K562 (cell line): ENCODE data around the gene ZNF441. TPM values are rescaled to one million over a fixed set of nuclear protein-coding genes. Genes with fewer than 3 reads are reported as not detected.

Experiments used
- BDP1 ChIP-seq: IDR thresholded peaks from 3 replicates; pipeline ENCODE4 v1.6.1; 2011; ENCODE audit not compliant: insufficient read length, insufficient read depth
- BHLHE40 ChIP-seq: IDR thresholded peaks from 2 replicates; pipeline ENCODE4 v1.6.1; 2011; ENCODE audit warnings: low read length, improper control_type of control experiment
- DPF2 ChIP-seq: fragments of 450-650 bp; IDR thresholded peaks from 2 replicates; pipeline ENCODE4 v1.6.1; 2016
- EGR1 ChIP-seq: fragments of 450-650 bp; conservative IDR thresholded peaks from 2 replicates; pipeline ENCODE4 v1.6.1; 2017; ENCODE audit warnings: mild to moderate bottlenecking
- EP400 ChIP-seq: fragments of 450-650 bp; IDR thresholded peaks from 2 replicates; pipeline ENCODE4 v1.6.1; 2017; ENCODE audit warnings: antibody characterized with exemption, mild to moderate bottlenecking, moderate library complexity
- FOXO4 ChIP-seq: fragments of 450-650 bp; formaldehyde crosslinking; IDR thresholded peaks from 2 replicates; pipeline ENCODE4 v1.4.0; 2020; ENCODE audit warnings: mild to moderate bottlenecking, moderate library complexity
- HCFC1 ChIP-seq: IDR thresholded peaks from 2 replicates; pipeline ENCODE4 v1.6.1; 2012; ENCODE audit warnings: low read depth, low read length, improper control_type of control experiment
- JUND ChIP-seq, 2 experiments: IDR thresholded peaks; 2 replicates in 1 of 2; 3 replicates in 1 of 2; pipeline ENCODE4 v1.6.1; 2011; ENCODE audit warnings: borderline replicate concordance in 2 of 2, low read depth in 2 of 2, low read length in 2 of 2, improper control_type of control experiment in 1 of 2, missing biosample characterization in 1 of 2, missing genetic modification characterization in 1 of 2, missing genetic modification reagents in 1 of 2
- KAT8 ChIP-seq: fragments of 450-650 bp; IDR thresholded peaks from 2 replicates; pipeline ENCODE4 v1.6.1; 2016; ENCODE audit warnings: low read depth, mild to moderate bottlenecking
- KDM5B ChIP-seq: fragments of 200-600 bp; sonication (generic); IDR thresholded peaks from 2 replicates; pipeline ENCODE4 v1.6.1; 2012; ENCODE audit warnings: low read depth, mild to moderate bottlenecking, moderate library complexity, low read length, control low read depth, inconsistent platforms; ENCODE audit not compliant: insufficient replicate concordance
- MAFG ChIP-seq: fragments of 450-650 bp; conservative IDR thresholded peaks from 2 replicates; pipeline ENCODE4 v1.6.1; 2016; ENCODE audit warnings: missing genetic modification characterization, missing compliant biosample characterization
- MAZ ChIP-seq, 2 experiments: fragments of 450-650 bp in 1 of 2; sonication (generic) in 1 of 2; formaldehyde crosslinking; IDR thresholded peaks in 1 of 2; conservative IDR thresholded peaks in 1 of 2; 2 replicates each; pipeline versions ENCODE4 v1.4.0 to v1.5.0; 2020; ENCODE audit warnings: mild to moderate bottlenecking in 1 of 2, missing genetic modification reagents in 1 of 2
- MYNN ChIP-seq, 2 experiments: sonication (generic); formaldehyde crosslinking in 1 of 2; IDR thresholded peaks; 2 replicates each; pipeline versions ENCODE4 v1.5.0 to v1.6.1; 2016 to 2020; ENCODE audit warnings: antibody characterized with exemption in 1 of 2, missing genetic modification reagents in 1 of 2
- NCOA1 ChIP-seq: fragments of 450-650 bp; IDR thresholded peaks from 2 replicates; pipeline ENCODE4 v1.6.1; 2016; ENCODE audit warnings: low read depth
- NUFIP1 ChIP-seq: fragments of 450-650 bp; IDR thresholded peaks from 2 replicates; pipeline ENCODE4 v1.6.1; 2018; ENCODE audit not compliant: partially characterized antibody
- POLR2AphosphoS2 ChIP-seq: IDR thresholded peaks from 2 replicates; pipeline ENCODE4 v1.6.1; 2012; ENCODE audit warnings: low read length, improper control_type of control experiment
- POLR2AphosphoS5 ChIP-seq: IDR thresholded peaks from 2 replicates; pipeline ENCODE4 v1.6.1; 2011; ENCODE audit warnings: mild to moderate bottlenecking, low read depth, low read length, moderate library complexity; ENCODE audit not compliant: control insufficient read depth, insufficient read depth
- POLR2G ChIP-seq: fragments of 200-400 bp; formaldehyde crosslinking; IDR thresholded peaks from 2 replicates; pipeline ENCODE4 v1.6.1; 2017; ENCODE audit warnings: low read depth, mild to moderate bottlenecking, antibody characterized with exemption, low read length, moderate library complexity
- PRPF4 ChIP-seq: fragments of 200-400 bp; formaldehyde crosslinking; IDR thresholded peaks from one replicate; pipeline ENCODE4 v1.6.1; 2017; ENCODE audit warnings: low read length, low read depth, mild to moderate bottlenecking; ENCODE audit not compliant: insufficient read depth, poor library complexity, severe bottlenecking
- RAD21 ChIP-seq, 2 experiments: fragments of 250-450 bp in 1 of 2; fragments of 450-650 bp in 1 of 2; sonication (Bioruptor Pico) in 1 of 2; formaldehyde crosslinking in 1 of 2; IDR thresholded peaks in 1 of 2; conservative IDR thresholded peaks in 1 of 2; 2 replicates each; pipeline versions ENCODE4 v1.4.0 to v1.8.0; 2020 to 2022; ENCODE audit warnings: mild to moderate bottlenecking in 2 of 2, moderate library complexity in 1 of 2
- RBM34 ChIP-seq: fragments of 200-400 bp; formaldehyde crosslinking; IDR thresholded peaks from 2 replicates; pipeline ENCODE4 v1.6.1; 2018; ENCODE audit warnings: low read length, borderline replicate concordance; ENCODE audit not compliant: insufficient read depth
- SUPT5H ChIP-seq: fragments of 450-650 bp; IDR thresholded peaks from 2 replicates; pipeline ENCODE4 v1.6.1; 2016
- TEAD4 ChIP-seq, 2 experiments: sonication (generic) in 1 of 2; formaldehyde crosslinking in 1 of 2; IDR thresholded peaks; 2 replicates each; pipeline versions ENCODE4 v1.6.1 to v1.8.0; 2012 to 2022; ENCODE audit warnings: borderline replicate concordance in 1 of 2, inconsistent platforms in 1 of 2, low read length in 1 of 2, mild to moderate bottlenecking in 1 of 2, missing genetic modification reagents in 1 of 2
- ZFP36 ChIP-seq: fragments of 150-350 bp; IDR thresholded peaks from 2 replicates; pipeline ENCODE4 v1.6.1; 2018; ENCODE audit warnings: low read length, low read depth; ENCODE audit not compliant: partially characterized antibody
- ZFX ChIP-seq: sonication (generic); formaldehyde crosslinking; IDR thresholded peaks from 2 replicates; pipeline ENCODE4 v1.8.0; 2022; ENCODE audit warnings: mild to moderate bottlenecking, missing genetic modification reagents, moderate library complexity
- ZNF184 ChIP-seq: sonication (generic); formaldehyde crosslinking; IDR thresholded peaks from 2 replicates; pipeline ENCODE4 v1.5.0; 2020; ENCODE audit warnings: missing genetic modification reagents
- ZNF583 ChIP-seq: fragments of 250-450 bp; sonication (Bioruptor Pico); IDR thresholded peaks from 2 replicates; pipeline ENCODE4 v1.4.0; 2020
- ZNF76 ChIP-seq: fragments of 250-450 bp; sonication (Bioruptor Pico); IDR thresholded peaks from 2 replicates; pipeline ENCODE4 v1.4.0; 2020; ENCODE audit warnings: mild to moderate bottlenecking, moderate library complexity, borderline replicate concordance
- polyA plus RNA-seq, 8 experiments: library from polyadenylated mRNA; depleted of rRNA in 4 of 8; stranded (reverse) in 5 of 8; unstranded in 3 of 8; fragments of >200 nt; fragmentation: Nextera tagmentation in 2 of 8; fragmentation: Illumina TruSeq in 1 of 8; extraction: Ambion mirVana in 2 of 8; extraction: Trizol in 1 of 8; gene quantifications; 2 replicates each; pipeline versions ENCODE4 v1.2.1 to v1.2.3, GENCODE V29; 2011 to 2014; ENCODE audit warnings: inconsistent platforms in 1 of 8, missing spikeins in 1 of 8
- total RNA-seq, 7 experiments: library from RNA; depleted of rRNA in 6 of 7; stranded (reverse); fragments of >200 nt in 6 of 7; fragmentation: Illumina TruSeq in 2 of 7; extraction: Trizol in 2 of 7; gene quantifications; 2 replicates each; pipeline versions ENCODE4 v1.2.1 to v1.2.3, GENCODE V29; 2011 to 2021; ENCODE audit warnings: low replicate concordance in 1 of 7

The ZNF441 gene
- total and polyA plus RNA-seq, 9 of the 15 experiments (the other 6 are each of a cell fraction or from before 2014, with no cell fraction given): 1.9 to 14.0 (median 7.8) TPM

DNA sequence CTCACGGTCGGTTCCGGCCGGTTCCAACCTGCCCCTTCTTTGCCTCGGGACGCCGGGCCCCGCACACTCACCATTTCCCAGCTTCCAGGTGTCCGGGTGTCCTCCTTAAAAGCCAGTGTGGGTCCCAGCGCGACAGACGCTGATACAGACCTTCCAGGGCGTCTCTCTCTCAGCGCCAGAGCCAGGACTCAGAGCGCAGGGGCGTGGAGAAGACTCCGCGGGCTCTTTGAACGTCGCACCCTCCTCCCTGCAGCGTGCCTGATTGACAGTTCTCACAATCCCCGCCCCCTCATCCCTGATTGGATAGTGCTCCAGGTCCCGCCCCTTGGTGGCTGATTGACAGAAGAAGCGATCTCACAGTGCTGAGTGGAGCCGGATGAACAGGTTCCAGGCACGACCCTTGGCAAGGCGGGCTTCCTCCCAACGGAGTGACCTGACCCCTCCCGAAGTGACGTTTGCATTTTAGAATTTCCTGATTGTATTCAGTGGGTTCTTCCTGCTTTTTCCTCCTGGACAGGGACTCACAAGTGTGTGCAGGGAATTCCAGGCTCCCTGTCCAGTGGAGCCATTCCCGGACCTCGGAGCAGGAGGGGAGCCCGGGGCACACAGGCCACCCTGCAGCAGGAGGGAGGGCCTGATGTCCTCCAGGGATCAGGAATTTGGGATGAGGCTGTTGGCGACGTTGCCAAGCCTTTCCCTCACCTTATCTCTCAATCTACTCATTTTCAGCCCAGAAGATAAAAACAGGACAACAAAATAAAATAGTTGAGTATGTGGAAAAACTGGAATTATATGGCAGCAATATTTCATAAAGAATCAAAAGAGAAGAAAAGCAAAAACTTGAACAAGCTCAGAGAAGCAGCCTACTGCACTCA lies 27.8 kb upstream of the ZNF441 start, which contains the start of gene ZNF823 (continued):
- TF ChIP-seq KDM5B: peak; percentile 78
- peak in 1 of 2 experiments; percentile 52; a peak in 1 of 4 replicates for TF ChIP-seq MAZ (CRISPR knock-in tag; conservative IDR thresholded peaks at IDR 0.05 in 1 of 2, IDR thresholded peaks at IDR 0.05 in 1 of 2)
- no peak for TF ChIP-seq PRPF4
- no peak for TF ChIP-seq TEAD4 (IDR thresholded peaks at IDR 0.05; ENCODE audit: low read length)
- no peak for TF ChIP-seq TEAD4 (CRISPR knock-in tag; IDR thresholded peaks at IDR 0.05; ENCODE audit: borderline replicate concordance)
- peak; percentile 78 for TF ChIP-seq ZFX
- TF ChIP-seq FOXO4 (CRISPR knock-in tag): no peak
- TF ChIP-seq NCOA1: no peak
- TF ChIP-seq JUND (IDR thresholded peaks at IDR 0.05; ENCODE audit: borderline replicate concordance, low read depth, low read length): peak; percentile 52
- TF ChIP-seq JUND (tag; IDR thresholded peaks at IDR 0.05; ENCODE audit: borderline replicate concordance, low read depth, low read length): no peak
- TF ChIP-seq MAFG (tag): no peak
- TF ChIP-seq ZNF76 (CRISPR knock-in tag): no peak
- TF ChIP-seq POLR2AphosphoS2: no peak
- TF ChIP-seq HCFC1: peak; percentile 63
- peak; percentile 73; the same call in 1 of the 2 replicates for TF ChIP-seq SUPT5H
- TF ChIP-seq BDP1: no peak
- peak; percentile 87 for TF ChIP-seq POLR2G
- peak; percentile 29; the same call in 1 of the 2 replicates for TF ChIP-seq DPF2
- no peak for TF ChIP-seq RAD21 (CRISPR knock-in tag; conservative IDR thresholded peaks at IDR 0.05 in 1 of 2, IDR thresholded peaks at IDR 0.05 in 1 of 2)
- TF ChIP-seq ZFP36: no peak
- TF ChIP-seq POLR2AphosphoS5: peak; percentile 63
- peak; percentile 53 for TF ChIP-seq EGR1
- TF ChIP-seq ZNF583 (CRISPR knock-in tag): no peak
- TF ChIP-seq RBM34: no peak
- peak; percentile 36 for TF ChIP-seq EP400
- no peak for TF ChIP-seq MYNN (IDR thresholded peaks at IDR 0.05)
- no peak for TF ChIP-seq MYNN (CRISPR knock-in tag; IDR thresholded peaks at IDR 0.05)
- TF ChIP-seq NUFIP1: no peak
- TF ChIP-seq BHLHE40: no peak; the same call in 1 of the 2 replicates
- no peak for TF ChIP-seq ZNF184 (CRISPR knock-in tag)
- no peak for TF ChIP-seq KAT8
